ENCODE data around the gene CACNA1A.

CACNA1A gene

GRCh38 chr19:13165162-13165997, 340.9 kb downstream of the CACNA1A start:
- H3K27ac ChIP-seq, result peak overlapping the region; percentile 81; the same call in 1 of the 2 replicates
- TF ChIP-seq ZFX (IDR thresholded peaks at IDR 0.05) (no peak), CTCF (conservative IDR thresholded peaks at IDR 0.05) (no peak)

- peak overlapping the region; percentile 81 for H3K27ac ChIP-seq
Measured at GRCh38 chr19:13164343-13165161, 341.7 kb downstream of the CACNA1A start.

GRCh38 chr19:13163609-13164342, 342.5 kb downstream of the CACNA1A start:
- TF ChIP-seq ZFX (IDR thresholded peaks at IDR 0.05) (no peak), CTCF (conservative IDR thresholded peaks at IDR 0.05) (no peak)
- peak overlapping the region; percentile 81 for H3K27ac ChIP-seq

More at GRCh38 chr19:13164343-13165161, 341.7 kb downstream of the CACNA1A start:
- TF ChIP-seq ZFX (IDR thresholded peaks at IDR 0.05) (no peak), CTCF (conservative IDR thresholded peaks at IDR 0.05) (no peak)

- TF ChIP-seq CTCF (conservative IDR thresholded peaks at IDR 0.05) (no peak), ZFX (IDR thresholded peaks at IDR 0.05) (no peak)
- H3K27ac ChIP-seq, result peak overlapping the region; percentile 81
Measured at GRCh38 chr19:13162724-13163608, 343.3 kb downstream of the CACNA1A start.

- no peak overlapping the region for H3K27ac ChIP-seq
- TF ChIP-seq ZFX (IDR thresholded peaks at IDR 0.05), result no peak
- no peak for TF ChIP-seq CTCF (conservative IDR thresholded peaks at IDR 0.05)
Measured at GRCh38 chr19:13160557-13160956, 345.7 kb downstream of the CACNA1A start.

GRCh38 chr19:13159713-13160112, 346.6 kb downstream of the CACNA1A start:
- H3K27ac ChIP-seq, result no peak overlapping the region
- no peak for TF ChIP-seq CTCF (conservative IDR thresholded peaks at IDR 0.05)
- no peak for TF ChIP-seq ZFX (IDR thresholded peaks at IDR 0.05)

Data from C4-2B (cell line).